Airway epithelial cell (primary cell): ENCODE results near the gene ZIC3. TPM values are rescaled to one million over a fixed set of nuclear protein-coding genes. Genes with fewer than 3 reads are reported as not detected.

Source experiments
- total RNA-seq: library from RNA; depleted of rRNA; stranded (reverse); fragments of >200 nt; gene quantifications from 2 replicates; pipeline ENCODE4 v1.2.3, GENCODE V29; 2015

Gene ZIC3
- not detected in 2 replicates for total RNA-seq

GRCh38 chrX:137565921-137566745 is at the start of gene ZIC3:
Gene ZIC3, plus strand, starts transcription at chrX:137566127. Its CDS starts 565 bp downstream, at chrX:137566692.

